ENCODE results near the gene MYO3B.
"Not testable (repeated sequence)": the region's sequence is repeated elsewhere in the genome, so short reads cannot be mapped to it uniquely, and the experiment has no call there.

The MYO3B gene

DNA sequence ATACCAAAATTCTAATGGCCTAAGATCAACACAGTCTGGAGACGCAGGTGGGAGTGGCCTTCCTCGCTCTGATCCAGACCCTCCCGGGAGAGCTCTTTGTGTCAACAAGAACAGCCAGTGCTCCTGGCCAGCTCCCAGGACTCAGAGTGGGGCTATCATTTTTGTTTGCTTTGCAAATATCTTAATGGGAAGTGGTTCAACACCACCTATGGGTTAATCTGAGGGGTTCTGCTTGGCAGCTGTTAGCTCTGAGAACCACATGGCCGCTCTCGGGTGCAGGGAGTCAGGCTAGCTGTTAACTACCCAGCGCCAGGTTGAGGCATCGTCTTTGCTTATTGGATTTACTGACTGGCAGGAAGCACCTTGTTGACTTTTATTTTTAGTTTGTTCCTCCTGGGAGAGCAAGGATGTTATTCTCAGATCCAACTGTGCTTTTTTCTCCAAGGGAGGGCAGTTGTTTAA lies 352.4 kb downstream of the MYO3B start:
- peaks cover 16% of the 10 kb centered on the region for H3K27me3 Mint-ChIP-seq
- H3K36me3 Mint-ChIP-seq (ENCODE audit: low read depth): no peaks in the 10 kb centered on the region
- H3K9me3 Mint-ChIP-seq: no peaks in the 10 kb centered on the region
- no peak overlapping the region for H3K27ac Mint-ChIP-seq
- H3K4me3 Mint-ChIP-seq: no peak overlapping the region
- H3K4me1 Mint-ChIP-seq (ENCODE audit: low read depth): no peaks in the 10 kb centered on the region

DNA sequence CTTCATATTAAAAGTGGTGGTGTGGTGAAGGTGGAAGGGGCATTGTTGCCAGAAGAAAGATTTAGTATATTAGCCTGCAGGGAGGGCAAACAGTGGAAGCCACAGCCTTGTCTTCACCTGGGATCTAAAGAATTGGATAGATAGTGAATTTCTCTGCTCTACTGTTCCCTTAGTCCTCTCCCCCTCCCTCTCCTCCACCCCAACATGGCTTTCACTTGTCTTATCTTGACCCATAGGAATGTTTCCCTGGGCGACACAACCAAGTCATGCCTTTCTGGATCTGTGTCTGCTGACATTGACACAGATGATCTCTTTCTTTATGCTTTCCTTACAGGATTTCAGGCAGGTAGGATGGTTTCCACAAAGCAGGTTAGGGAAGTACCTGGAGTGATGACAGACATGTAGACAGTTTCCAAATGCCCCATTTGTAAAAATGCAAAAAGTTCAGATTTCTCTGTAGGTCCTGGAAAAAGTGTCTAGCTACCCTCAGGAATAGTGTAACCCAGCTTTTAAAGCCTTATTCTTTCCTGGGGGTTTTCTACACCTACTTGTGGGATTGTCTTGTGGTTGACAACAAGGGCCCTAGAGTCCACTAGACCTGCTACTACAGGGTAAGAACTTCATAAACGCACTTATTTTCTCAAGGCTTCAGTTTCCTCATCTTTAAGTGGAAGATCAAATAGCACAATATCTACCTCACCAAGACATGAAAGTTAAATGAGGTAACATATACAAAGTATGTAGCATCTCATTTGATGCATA lies 353.0 kb downstream of the MYO3B start:
- no peaks in the 10 kb centered on the region for H3K9me3 Mint-ChIP-seq
- no peaks in the 10 kb centered on the region for H3K36me3 Mint-ChIP-seq (ENCODE audit: low read depth)
- H3K27ac Mint-ChIP-seq: no peak overlapping the region
- H3K4me3 Mint-ChIP-seq: no peak overlapping the region
- H3K4me1 Mint-ChIP-seq (ENCODE audit: low read depth): no peaks in the 10 kb centered on the region
- peaks cover 16% of the 10 kb centered on the region for H3K27me3 Mint-ChIP-seq

DNA sequence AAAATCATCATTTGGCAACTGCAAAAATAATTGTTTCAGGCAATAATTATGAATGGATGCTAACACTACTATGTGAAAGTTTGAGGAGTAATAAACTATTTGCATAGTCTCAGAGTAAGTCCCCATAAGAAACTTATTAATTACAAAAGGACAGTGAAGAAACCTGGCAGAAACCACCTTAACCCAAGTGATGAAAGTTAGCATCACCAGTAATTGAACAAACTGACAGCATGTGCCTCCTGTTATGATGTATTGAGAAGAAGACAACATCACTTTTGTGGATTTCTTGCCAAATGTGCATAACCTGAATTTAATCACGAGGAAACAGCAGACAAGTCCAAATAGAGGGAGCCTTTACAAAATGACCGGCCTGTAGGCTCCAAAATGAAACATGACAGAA lies 353.9 kb downstream of the MYO3B start:
- Mint-ChIP-seq H3K27me3 (peaks cover 15% of the 10 kb centered on the region), H3K9me3 (no peaks in the 10 kb centered on the region)

GRCh38 chr2:170533156-170533555 lies 355.2 kb downstream of the MYO3B start:
- peaks cover 13% of the 10 kb centered on the region for H3K27me3 Mint-ChIP-seq
- H3K9me3 Mint-ChIP-seq: no peaks in the 10 kb centered on the region
- no peak overlapping the region for H3K27ac Mint-ChIP-seq
- H3K4me1 Mint-ChIP-seq (ENCODE audit: low read depth): no peaks in the 10 kb centered on the region
- H3K36me3 Mint-ChIP-seq (ENCODE audit: low read depth): no peaks in the 10 kb centered on the region
- no peak overlapping the region for H3K4me3 Mint-ChIP-seq

More for the DNA sequence above, 353.9 kb downstream of the MYO3B start:
- Mint-ChIP-seq H3K4me3 (no peak overlapping the region), H3K36me3 (ENCODE audit: low read depth) (no peaks in the 10 kb centered on the region), H3K4me1 (ENCODE audit: low read depth) (no peaks in the 10 kb centered on the region), H3K27ac (no peak overlapping the region)

DNA sequence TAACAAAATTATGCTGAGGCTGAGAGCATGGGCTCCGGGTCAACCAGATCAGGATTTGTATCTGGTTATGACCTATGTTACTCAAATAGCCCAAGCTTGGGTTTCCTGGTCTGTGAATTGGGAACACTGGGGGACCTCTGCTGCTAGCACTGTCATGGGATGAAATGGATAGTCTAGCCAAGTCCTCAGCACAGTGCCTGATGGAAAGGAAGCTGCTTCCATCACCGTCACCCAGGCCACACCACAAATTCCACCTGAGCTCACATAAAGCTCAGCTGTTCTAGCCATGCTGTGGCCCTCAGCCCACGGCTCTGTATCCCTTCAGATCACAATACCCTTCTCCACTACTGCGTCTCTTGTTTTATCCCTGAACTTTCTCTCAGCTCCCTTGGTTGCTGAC lies 357.6 kb downstream of the MYO3B start:
- Mint-ChIP-seq H3K36me3 (ENCODE audit: low read depth) (no peaks in the 10 kb centered on the region), H3K27ac (no peak overlapping the region), H3K4me1 (ENCODE audit: low read depth) (no peaks in the 10 kb centered on the region), H3K9me3 (no peaks in the 10 kb centered on the region), H3K27me3 (peaks cover under 1% of the 10 kb centered on the region), H3K4me3 (no peak overlapping the region)

- no peak overlapping the region for H3K4me3 Mint-ChIP-seq
- no peaks in the 10 kb centered on the region for H3K4me1 Mint-ChIP-seq (ENCODE audit: low read depth)
- H3K9me3 Mint-ChIP-seq: peaks cover 11% of the 10 kb centered on the region
- H3K36me3 Mint-ChIP-seq (ENCODE audit: low read depth): no peaks in the 10 kb centered on the region
- H3K27me3 Mint-ChIP-seq: peaks cover 9% of the 10 kb centered on the region
- H3K27ac Mint-ChIP-seq: no peak overlapping the region
Observed at GRCh38 chr2:170544817-170545216, 366.9 kb downstream of the MYO3B start.

DNA sequence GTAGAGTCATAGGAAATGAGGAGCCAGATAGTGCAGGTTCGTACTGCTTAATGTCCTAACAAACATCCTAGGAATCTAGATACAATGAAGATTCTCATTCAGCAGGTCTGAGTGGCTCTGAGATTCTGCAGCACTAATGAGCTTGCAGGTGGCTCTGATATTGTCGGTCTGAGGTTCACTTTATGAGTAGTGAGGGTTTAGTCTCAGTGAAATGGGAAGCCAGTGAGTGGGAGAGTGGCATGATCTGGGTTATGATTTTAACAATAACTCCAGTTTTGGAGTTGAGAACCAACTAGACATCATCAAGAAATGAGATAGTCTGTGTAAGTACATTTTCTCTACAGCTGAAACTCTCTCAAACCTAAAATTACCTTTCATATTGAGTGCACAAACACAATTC lies 370.4 kb downstream of the MYO3B start:
- Mint-ChIP-seq H3K36me3 (ENCODE audit: low read depth) (peaks cover 7% of the 10 kb centered on the region), H3K4me3 (no peak overlapping the region), H3K9me3 (peaks cover 18% of the 10 kb centered on the region), H3K4me1 (ENCODE audit: low read depth) (no peaks in the 10 kb centered on the region), H3K27ac (no peak overlapping the region), H3K27me3 (peaks cover 3% of the 10 kb centered on the region)

DNA sequence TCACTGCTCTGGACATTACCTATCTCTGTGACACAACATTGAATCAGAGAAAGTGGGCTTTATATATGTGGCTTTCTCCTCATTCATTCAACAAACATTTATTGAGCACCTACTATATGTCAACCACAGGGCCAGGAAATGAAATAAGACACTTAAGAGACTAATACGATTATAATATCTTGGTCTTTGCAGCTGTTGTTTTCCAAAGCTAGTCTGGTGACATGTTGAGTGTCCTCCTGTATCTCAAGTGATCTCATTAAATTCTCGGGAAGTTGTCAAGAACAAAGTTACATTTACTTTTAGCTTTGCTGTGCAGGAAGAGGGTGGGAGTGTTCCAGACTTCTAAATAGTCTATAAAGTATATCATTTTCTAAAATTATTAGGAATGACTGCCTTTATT lies 372.6 kb downstream of the MYO3B start:
- H3K27ac Mint-ChIP-seq: no peak overlapping the region
- H3K9me3 Mint-ChIP-seq: peaks cover 14% of the 10 kb centered on the region
- no peak overlapping the region for H3K4me3 Mint-ChIP-seq
- H3K4me1 Mint-ChIP-seq (ENCODE audit: low read depth): no peaks in the 10 kb centered on the region
- no peaks in the 10 kb centered on the region for H3K27me3 Mint-ChIP-seq
- H3K36me3 Mint-ChIP-seq (ENCODE audit: low read depth): peaks cover 7% of the 10 kb centered on the region

DNA sequence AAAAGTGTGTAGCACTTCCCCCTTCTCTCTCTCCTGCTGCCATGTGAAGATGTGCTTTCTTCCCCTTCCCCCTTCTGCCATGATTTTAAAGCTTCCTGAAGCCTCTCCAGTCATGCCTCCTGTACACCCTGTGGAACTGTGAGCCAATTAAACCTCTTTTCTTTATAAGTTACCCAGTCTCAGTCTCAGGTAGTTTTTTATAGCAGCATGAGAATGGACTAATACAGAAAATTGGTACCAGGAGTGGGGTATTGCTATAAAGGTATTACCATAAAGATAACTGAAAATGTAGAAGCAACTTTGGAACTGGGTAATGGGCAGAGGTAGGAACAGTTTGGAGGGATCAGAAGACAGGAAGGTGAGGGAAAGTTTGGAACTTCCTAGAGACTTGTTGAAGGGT lies 374.0 kb downstream of the MYO3B start:
- H3K27me3 Mint-ChIP-seq; H3K4me3 Mint-ChIP-seq; H3K27ac Mint-ChIP-seq; H3K4me1 Mint-ChIP-seq (ENCODE audit: low read depth); H3K9me3 Mint-ChIP-seq; H3K36me3 Mint-ChIP-seq (ENCODE audit: low read depth): not testable (repeated sequence)

DNA sequence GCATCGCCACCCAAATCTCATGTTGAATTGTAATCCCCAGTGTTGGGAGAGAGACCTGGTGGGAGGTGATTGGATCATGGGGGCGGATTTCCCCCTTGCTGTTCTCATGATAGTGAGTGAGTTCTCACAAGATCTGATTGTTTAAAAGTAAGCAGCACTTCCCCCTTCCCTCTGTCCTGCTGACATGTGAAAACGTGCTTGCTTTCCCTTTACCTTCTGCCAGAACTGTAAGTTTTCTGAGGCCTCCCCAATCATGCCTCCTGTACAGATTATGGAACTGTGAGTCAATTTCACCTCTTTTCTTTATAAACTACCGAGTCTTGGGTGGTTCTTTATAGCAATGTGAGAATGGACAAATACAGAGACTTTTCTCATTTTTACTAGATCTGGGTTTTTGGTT lies 375.8 kb downstream of the MYO3B start:
- Mint-ChIP-seq H3K4me3 (no peak overlapping the region), H3K36me3 (ENCODE audit: low read depth) (peaks cover 7% of the 10 kb centered on the region), H3K4me1 (ENCODE audit: low read depth) (no peaks in the 10 kb centered on the region), H3K27ac (no peak overlapping the region), H3K27me3 (peaks cover 3% of the 10 kb centered on the region), H3K9me3 (peaks cover 8% of the 10 kb centered on the region)

- Mint-ChIP-seq H3K9me3 (peaks cover 8% of the 10 kb centered on the region), H3K27ac (no peak overlapping the region), H3K4me3 (no peak overlapping the region), H3K27me3 (peaks cover 3% of the 10 kb centered on the region), H3K4me1 (ENCODE audit: low read depth) (no peaks in the 10 kb centered on the region), H3K36me3 (ENCODE audit: low read depth) (peaks cover 7% of the 10 kb centered on the region)
Observed at GRCh38 chr2:170554278-170554955, 376.5 kb downstream of the MYO3B start.

DNA sequence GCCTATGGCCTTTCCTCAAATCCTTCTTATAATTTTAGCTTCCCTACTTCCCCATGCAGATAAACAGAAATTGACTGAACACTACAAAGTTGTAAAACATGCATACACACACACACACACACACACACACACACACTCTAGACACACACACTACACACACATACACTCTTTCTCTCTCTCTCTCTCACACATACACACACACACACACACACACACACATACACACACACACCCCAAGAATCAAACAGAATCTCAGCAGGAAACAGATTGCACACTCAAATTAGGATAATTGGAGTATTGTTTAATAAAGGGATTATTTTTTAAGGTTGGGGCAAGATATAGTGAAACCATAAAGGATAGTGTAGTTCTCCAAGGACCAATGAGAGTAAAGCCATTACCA lies 385.0 kb downstream of the MYO3B start:
- H3K4me3 Mint-ChIP-seq: no peak overlapping the region
- H3K27ac Mint-ChIP-seq: no peak overlapping the region
- no peaks in the 10 kb centered on the region for H3K36me3 Mint-ChIP-seq (ENCODE audit: low read depth)
- no peaks in the 10 kb centered on the region for H3K9me3 Mint-ChIP-seq
- no peaks in the 10 kb centered on the region for H3K4me1 Mint-ChIP-seq (ENCODE audit: low read depth)
- H3K27me3 Mint-ChIP-seq: peaks cover 26% of the 10 kb centered on the region

GRCh38 chr2:170563401-170563800 lies 385.5 kb downstream of the MYO3B start:
- no peaks in the 10 kb centered on the region for H3K36me3 Mint-ChIP-seq (ENCODE audit: low read depth)
- H3K27me3 Mint-ChIP-seq: peaks cover 31% of the 10 kb centered on the region
- no peaks in the 10 kb centered on the region for H3K9me3 Mint-ChIP-seq
- H3K27ac Mint-ChIP-seq: no peak overlapping the region
- no peaks in the 10 kb centered on the region for H3K4me1 Mint-ChIP-seq (ENCODE audit: low read depth)
- H3K4me3 Mint-ChIP-seq: no peak overlapping the region

GRCh38 chr2:170566138-170566537 lies 388.2 kb downstream of the MYO3B start:
- no peaks in the 10 kb centered on the region for H3K9me3 Mint-ChIP-seq
- no peak overlapping the region for H3K27ac Mint-ChIP-seq
- H3K36me3 Mint-ChIP-seq (ENCODE audit: low read depth): no peaks in the 10 kb centered on the region
- H3K27me3 Mint-ChIP-seq: peaks cover 36% of the 10 kb centered on the region
- H3K4me3 Mint-ChIP-seq: no peak overlapping the region
- H3K4me1 Mint-ChIP-seq (ENCODE audit: low read depth): no peaks in the 10 kb centered on the region

DNA sequence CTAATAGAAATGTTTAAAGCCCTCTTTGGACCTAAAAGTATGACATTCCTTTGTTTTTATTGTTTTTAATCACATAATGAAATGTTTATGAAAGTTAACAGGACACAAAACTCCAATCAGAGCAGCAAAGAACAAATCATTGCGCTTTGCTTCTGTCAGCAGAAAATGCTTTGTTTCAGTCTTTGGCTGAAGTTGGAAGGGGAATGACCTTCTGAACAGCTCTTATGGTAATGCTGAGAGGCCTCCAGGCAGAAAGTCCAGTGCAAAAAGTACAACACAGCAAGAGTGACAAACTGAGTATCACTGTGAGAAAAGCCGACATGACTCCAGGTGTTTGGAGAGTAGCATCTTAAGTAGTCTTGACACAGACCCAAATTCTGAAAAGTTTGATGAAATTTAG lies 389.5 kb downstream of the MYO3B start:
- H3K27me3 Mint-ChIP-seq: peaks cover 32% of the 10 kb centered on the region
- no peak overlapping the region for H3K4me3 Mint-ChIP-seq
- H3K4me1 Mint-ChIP-seq (ENCODE audit: low read depth): no peaks in the 10 kb centered on the region
- no peak overlapping the region for H3K27ac Mint-ChIP-seq
- no peaks in the 10 kb centered on the region for H3K9me3 Mint-ChIP-seq
- H3K36me3 Mint-ChIP-seq (ENCODE audit: low read depth): no peaks in the 10 kb centered on the region

GRCh38 chr2:170568511-170568910 lies 390.6 kb downstream of the MYO3B start:
- peaks cover 29% of the 10 kb centered on the region for H3K27me3 Mint-ChIP-seq
- no peaks in the 10 kb centered on the region for H3K36me3 Mint-ChIP-seq (ENCODE audit: low read depth)
- H3K4me3 Mint-ChIP-seq: no peak overlapping the region
- H3K4me1 Mint-ChIP-seq (ENCODE audit: low read depth): no peaks in the 10 kb centered on the region
- H3K9me3 Mint-ChIP-seq: no peaks in the 10 kb centered on the region
- H3K27ac Mint-ChIP-seq: no peak overlapping the region
